K562 (cell line): ENCODE data around the gene CHAD. TPM values are rescaled to one million over a fixed set of nuclear protein-coding genes. Genes with fewer than 3 reads are reported as not detected.

ENCODE experiments used
- CHD2 ChIP-seq: IDR thresholded peaks from 2 replicates; pipeline ENCODE4 v1.6.1; 2011; ENCODE audit warnings: low read depth, low read length
- E2F6 ChIP-seq, 2 experiments: IDR thresholded peaks; 2 replicates each; pipeline ENCODE4 v1.6.1; 2011; ENCODE audit warnings: borderline replicate concordance in 1 of 2, control low read depth in 1 of 2, low read depth in 1 of 2, low read length in 1 of 2, mild to moderate bottlenecking in 1 of 2, mixed read lengths in 1 of 2, moderate library complexity in 1 of 2; ENCODE audit not compliant: insufficient read depth in 1 of 2, insufficient read length in 1 of 2, poor library complexity in 1 of 2, severe bottlenecking in 1 of 2; ENCODE audit errors: extremely low read depth in 1 of 2
- FOXK2 ChIP-seq, 2 experiments: fragments of 450-650 bp; IDR thresholded peaks in 1 of 2; conservative IDR thresholded peaks in 1 of 2; 2 replicates each; pipeline ENCODE4 v1.6.1; 2016; ENCODE audit warnings: low read depth in 2 of 2, mild to moderate bottlenecking in 1 of 2
- FOXM1 ChIP-seq, 2 experiments: fragments of 450-650 bp in 1 of 2; sonication (generic) in 1 of 2; formaldehyde crosslinking in 1 of 2; IDR thresholded peaks; 2 replicates each; pipeline versions ENCODE4 v1.6.1 to v1.9.0; 2017 to 2022; ENCODE audit warnings: low read depth in 2 of 2, mild to moderate bottlenecking in 2 of 2, missing genetic modification reagents in 1 of 2, moderate library complexity in 1 of 2
- GTF3C2 ChIP-seq: IDR thresholded peaks from 3 replicates; pipeline ENCODE4 v1.6.1; 2011; ENCODE audit warnings: borderline replicate concordance, mild to moderate bottlenecking, moderate library complexity; ENCODE audit not compliant: insufficient read length; ENCODE audit errors: extremely low read depth
- HEY1 ChIP-seq: fragments of 250-450 bp; sonication (Bioruptor Pico); IDR thresholded peaks from 2 replicates; pipeline ENCODE4 v1.5.0; 2020; ENCODE audit warnings: mild to moderate bottlenecking, moderate library complexity, borderline replicate concordance
- HOMEZ ChIP-seq: fragments of 250-450 bp; sonication (Bioruptor Pico); IDR thresholded peaks from 2 replicates; pipeline ENCODE4 v1.4.0; 2020; ENCODE audit warnings: mild to moderate bottlenecking, moderate library complexity
- PKNOX1 ChIP-seq: fragments of 450-650 bp; IDR thresholded peaks from 2 replicates; pipeline ENCODE4 v1.6.1; 2016
- SIN3A ChIP-seq, 2 experiments: fragments of 150-350 bp in 1 of 2; IDR thresholded peaks; 2 replicates each; pipeline ENCODE4 v1.6.1; 2011 to 2016; ENCODE audit warnings: borderline replicate concordance in 2 of 2, low read depth in 2 of 2, low read length in 2 of 2, mild to moderate bottlenecking in 2 of 2, moderate library complexity in 2 of 2; ENCODE audit not compliant: control insufficient read depth in 1 of 2
- ZBED1 ChIP-seq: IDR thresholded peaks from 2 replicates; pipeline ENCODE4 v1.6.1; 2014
- ZBTB12 ChIP-seq: fragments of 250-450 bp; sonication (Bioruptor Pico); IDR thresholded peaks from 2 replicates; pipeline ENCODE4 v1.4.0; 2020
- ZBTB34 ChIP-seq: fragments of 250-450 bp; sonication (Bioruptor Pico); IDR thresholded peaks from 2 replicates; pipeline ENCODE4 v1.8.0; 2021; ENCODE audit warnings: mild to moderate bottlenecking, moderate library complexity
- ZNF253 ChIP-seq: fragments of 250-450 bp; sonication (Bioruptor Pico); conservative IDR thresholded peaks from 2 replicates; pipeline ENCODE4 v1.6.1; 2021; ENCODE audit warnings: mild to moderate bottlenecking
- ZNF512 ChIP-seq: IDR thresholded peaks from 2 replicates; pipeline ENCODE4 v1.6.1; 2016; ENCODE audit warnings: missing genetic modification characterization, missing compliant biosample characterization
- polyA plus RNA-seq, 8 experiments: library from polyadenylated mRNA; depleted of rRNA in 4 of 8; stranded (reverse) in 5 of 8; unstranded in 3 of 8; fragments of >200 nt; fragmentation: Nextera tagmentation in 2 of 8; fragmentation: Illumina TruSeq in 1 of 8; extraction: Ambion mirVana in 2 of 8; extraction: Trizol in 1 of 8; gene quantifications; 2 replicates each; pipeline versions ENCODE4 v1.2.1 to v1.2.3, GENCODE V29; 2011 to 2014; ENCODE audit warnings: inconsistent platforms in 1 of 8, missing spikeins in 1 of 8
- total RNA-seq, 7 experiments: library from RNA; depleted of rRNA in 6 of 7; stranded (reverse); fragments of >200 nt in 6 of 7; fragmentation: Illumina TruSeq in 2 of 7; extraction: Trizol in 2 of 7; gene quantifications; 2 replicates each; pipeline versions ENCODE4 v1.2.1 to v1.2.3, GENCODE V29; 2011 to 2021; ENCODE audit warnings: low replicate concordance in 1 of 7

CHAD gene
- total and polyA plus RNA-seq, 9 of the 15 experiments (the other 6 are each of a cell fraction or from before 2014, with no cell fraction given), result not detected

GRCh38 chr17:50479522-50480141 is 11.0 kb upstream of the CHAD start (continued):
- TF ChIP-seq FOXK2 (conservative IDR thresholded peaks at IDR 0.05 in 1 of 2, IDR thresholded peaks at IDR 0.05 in 1 of 2; ENCODE audit: low read depth in 2 of 2), result 0 out of 4 replicates have a peak, but pooled peaks of 1 of the 2 experiments have one; percentile 19
- TF ChIP-seq ZBTB34 (CRISPR knock-in tag), result no peak
- TF ChIP-seq HEY1 (CRISPR knock-in tag), result no peak
- TF ChIP-seq ZNF512, result no peak
- no peak for TF ChIP-seq ZNF253 (CRISPR knock-in tag)
- TF ChIP-seq CHD2, result no peak
- TF ChIP-seq SIN3A (IDR thresholded peaks at IDR 0.05; ENCODE audit: borderline replicate concordance in 2 of 2, control insufficient read depth in 1 of 2, low read depth in 2 of 2, low read length in 2 of 2), result peak; percentile 22 to 92; a peak in 2 of 4 replicates
- TF ChIP-seq E2F6 (IDR thresholded peaks at IDR 0.05; ENCODE audit: borderline replicate concordance in 1 of 2, extremely low read depth in 1 of 2, insufficient read depth in 1 of 2, insufficient read length in 1 of 2, low read depth in 1 of 2, low read length in 1 of 2, poor library complexity in 1 of 2, severe bottlenecking in 1 of 2), result peak; percentile 66 to 89
- TF ChIP-seq ZBED1, result no peak
- no peak for TF ChIP-seq GTF3C2
- TF ChIP-seq FOXM1 (IDR thresholded peaks at IDR 0.05; ENCODE audit: low read depth), result no peak
- no peak for TF ChIP-seq FOXM1 (CRISPR knock-in tag; IDR thresholded peaks at IDR 0.05; ENCODE audit: low read depth)
- no peak for TF ChIP-seq HOMEZ
- TF ChIP-seq PKNOX1, result no peak
- no peak for TF ChIP-seq ZBTB12 (CRISPR knock-in tag)
